Measurements from ENCODE around the gene UBB.

DNA sequence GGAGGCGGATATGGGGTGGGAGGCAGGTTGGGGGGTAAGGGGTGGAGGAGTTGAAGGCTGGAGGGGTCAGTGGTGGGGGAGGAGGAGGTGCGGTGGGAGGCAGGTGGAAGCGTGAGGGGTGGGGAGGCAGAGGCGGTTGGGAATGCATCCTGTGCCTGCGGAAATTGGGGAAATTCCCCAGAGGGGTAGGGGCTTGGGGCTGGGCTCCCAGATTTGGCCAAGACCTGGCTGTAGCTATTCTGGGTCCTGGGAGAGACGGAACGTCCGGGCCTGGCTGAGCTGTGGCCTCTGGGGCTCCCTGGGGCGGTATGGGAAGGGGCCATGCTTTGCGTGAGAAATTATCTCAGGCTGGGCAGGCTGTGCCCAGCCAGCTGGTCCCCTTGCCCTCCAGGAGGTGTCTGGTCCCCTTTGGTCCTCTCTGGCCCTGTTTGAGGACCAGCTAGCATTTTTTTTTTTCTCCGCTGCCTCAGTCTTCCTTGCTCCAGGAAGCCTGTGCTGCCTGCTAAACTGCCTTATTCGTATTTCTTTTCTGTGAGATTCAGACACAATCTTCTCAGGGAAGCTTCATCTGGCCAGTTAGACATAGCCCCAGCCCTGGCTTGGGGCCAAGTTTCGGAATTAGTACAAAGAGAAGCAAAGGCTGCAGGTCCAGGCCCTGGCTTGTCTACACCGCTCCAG, 27.2 kb downstream of the UBB start:
- TF ChIP-seq, protein P1, sequence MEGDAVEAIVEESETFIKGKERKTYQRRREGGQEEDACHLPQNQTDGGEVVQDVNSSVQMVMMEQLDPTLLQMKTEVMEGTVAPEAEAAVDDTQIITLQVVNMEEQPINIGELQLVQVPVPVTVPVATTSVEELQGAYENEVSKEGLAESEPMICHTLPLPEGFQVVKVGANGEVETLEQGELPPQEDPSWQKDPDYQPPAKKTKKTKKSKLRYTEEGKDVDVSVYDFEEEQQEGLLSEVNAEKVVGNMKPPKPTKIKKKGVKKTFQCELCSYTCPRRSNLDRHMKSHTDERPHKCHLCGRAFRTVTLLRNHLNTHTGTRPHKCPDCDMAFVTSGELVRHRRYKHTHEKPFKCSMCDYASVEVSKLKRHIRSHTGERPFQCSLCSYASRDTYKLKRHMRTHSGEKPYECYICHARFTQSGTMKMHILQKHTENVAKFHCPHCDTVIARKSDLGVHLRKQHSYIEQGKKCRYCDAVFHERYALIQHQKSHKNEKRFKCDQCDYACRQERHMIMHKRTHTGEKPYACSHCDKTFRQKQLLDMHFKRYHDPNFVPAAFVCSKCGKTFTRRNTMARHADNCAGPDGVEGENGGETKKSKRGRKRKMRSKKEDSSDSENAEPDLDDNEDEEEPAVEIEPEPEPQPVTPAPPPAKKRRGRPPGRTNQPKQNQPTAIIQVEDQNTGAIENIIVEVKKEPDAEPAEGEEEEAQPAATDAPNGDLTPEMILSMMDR (optimal IDR thresholded peaks at IDR 0.05 in 1 of 3, IDR thresholded peaks at IDR 0.05 in 1 of 3, conservative IDR thresholded peaks at IDR 0.05 in 1 of 3; ENCODE audit: extremely low read depth in 1 of 3, insufficient read depth in 2 of 3, low read length in 3 of 3) = no peak
- TF ChIP-seq EZH2 (IDR thresholded peaks at IDR 0.05; ENCODE audit: low read length) = no peak

Data from keratinocyte (primary cell).